GM19099 (cell line): Measurements from ENCODE around the gene KLHL3.

Source experiments
- POLR2A ChIP-seq: IDR thresholded peaks from 3 replicates; pipeline ENCODE4 v1.6.1; 2011; ENCODE audit warnings: low read depth; ENCODE audit not compliant: insufficient read length; ENCODE audit errors: extremely low read depth

KLHL3 gene

GRCh38 chr5:137583129-137583528 lies 152.8 kb downstream of the KLHL3 start:
- TF ChIP-seq POLR2A, result no peak

- no peak for TF ChIP-seq POLR2A
Observed at GRCh38 chr5:137582218-137582617, 153.7 kb downstream of the KLHL3 start.

- TF ChIP-seq POLR2A, result no peak
Observed at GRCh38 chr5:137581776-137582175, 154.1 kb downstream of the KLHL3 start.

DNA sequence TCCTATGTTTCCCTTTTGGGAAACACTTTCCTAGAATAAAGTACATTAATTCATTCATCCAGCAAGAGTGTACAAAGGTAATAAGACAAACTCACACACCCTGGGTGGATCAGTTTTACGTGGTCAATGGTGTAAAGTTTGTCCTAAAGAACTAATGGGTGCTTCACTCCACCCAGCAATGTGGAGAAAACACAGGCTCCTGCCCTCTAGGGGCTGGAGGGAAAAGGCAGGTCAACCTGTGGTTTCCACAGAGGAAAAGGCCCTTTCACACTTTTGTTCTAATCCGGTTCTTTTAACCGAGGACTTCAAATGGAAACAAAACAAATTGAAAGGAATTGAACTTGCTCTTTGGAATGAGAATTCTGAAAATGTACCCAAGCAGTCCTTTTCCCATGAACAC lies 155.9 kb downstream of the KLHL3 start:
- no peak for TF ChIP-seq POLR2A

- TF ChIP-seq POLR2A, result no peak
Observed at GRCh38 chr5:137575847-137576246, 160.0 kb downstream of the KLHL3 start.

GRCh38 chr5:137575211-137575610 lies 160.7 kb downstream of the KLHL3 start:
- no peak for TF ChIP-seq POLR2A

DNA sequence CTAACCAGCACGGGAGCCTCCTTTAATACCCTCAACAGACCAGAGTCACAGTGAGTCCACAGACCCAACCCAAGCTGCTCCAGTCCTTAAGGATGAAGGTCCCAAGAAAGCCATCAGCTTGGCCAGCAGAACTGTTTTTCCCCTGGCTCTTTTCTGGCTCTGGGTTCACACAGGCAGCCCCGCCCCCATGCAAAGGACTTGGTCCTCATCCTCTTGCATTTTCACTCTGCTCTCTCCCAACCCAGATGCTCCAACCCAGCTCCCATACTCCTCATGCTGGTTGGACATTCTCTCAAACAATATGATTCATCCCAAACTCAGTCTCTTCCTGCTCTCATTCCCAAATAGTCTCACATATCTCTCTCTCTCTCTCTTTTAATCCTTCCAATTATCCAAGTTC lies 162.5 kb downstream of the KLHL3 start:
- TF ChIP-seq POLR2A, result no peak

DNA sequence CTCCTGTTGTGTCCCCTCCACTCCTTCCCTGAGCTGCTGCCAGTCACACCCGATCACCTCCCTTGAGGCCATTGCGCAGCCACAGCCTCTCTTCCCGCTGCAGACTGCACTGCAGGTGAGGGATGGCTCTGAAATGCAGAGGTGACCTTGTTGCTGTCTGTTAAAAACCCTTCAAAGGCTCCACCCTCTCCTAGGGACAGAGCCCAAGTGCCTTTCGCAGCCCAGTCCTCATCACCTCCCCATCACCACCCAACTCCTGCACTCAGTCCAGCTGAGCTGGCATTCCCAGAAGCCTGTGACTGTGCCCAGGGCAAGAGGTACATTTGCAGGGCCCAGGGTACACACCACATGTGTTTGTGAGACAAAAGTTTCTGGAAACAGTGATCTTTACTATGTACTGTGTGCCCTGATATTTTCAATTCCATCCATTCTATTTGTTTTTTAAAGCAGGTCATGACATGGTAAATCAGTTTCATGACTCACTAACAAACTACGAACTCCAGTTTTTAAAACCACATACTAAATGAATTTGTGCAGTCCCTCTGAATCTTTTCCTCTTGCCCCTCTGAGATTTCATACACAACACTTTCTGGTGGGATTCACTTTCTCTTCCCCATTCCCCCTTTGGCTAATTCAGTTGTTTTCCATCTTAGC lies 163.7 kb downstream of the KLHL3 start:
- TF ChIP-seq POLR2A, result no peak

GRCh38 chr5:137570070-137570469 lies 165.8 kb downstream of the KLHL3 start:
- TF ChIP-seq POLR2A, result no peak
